GM23248 (cell line): ENCODE measurements around the gene ADAMTS3.

Experiments used
- EZH2 ChIP-seq: fragments of 200-600 bp; sonication (generic); IDR thresholded peaks from 2 replicates; pipeline ENCODE4 v1.6.1; 2018; ENCODE audit warnings: antibody characterized with exemption, mild to moderate bottlenecking; ENCODE audit not compliant: insufficient read depth, poor library complexity, severe bottlenecking
- EZH2phosphoT487 ChIP-seq: fragments of 200-600 bp; sonication (generic); IDR thresholded peaks from 2 replicates; pipeline ENCODE4 v1.6.1; 2018; ENCODE audit warnings: antibody characterized with exemption, moderate library complexity, mild to moderate bottlenecking, low read depth; ENCODE audit not compliant: insufficient read depth

DNA sequence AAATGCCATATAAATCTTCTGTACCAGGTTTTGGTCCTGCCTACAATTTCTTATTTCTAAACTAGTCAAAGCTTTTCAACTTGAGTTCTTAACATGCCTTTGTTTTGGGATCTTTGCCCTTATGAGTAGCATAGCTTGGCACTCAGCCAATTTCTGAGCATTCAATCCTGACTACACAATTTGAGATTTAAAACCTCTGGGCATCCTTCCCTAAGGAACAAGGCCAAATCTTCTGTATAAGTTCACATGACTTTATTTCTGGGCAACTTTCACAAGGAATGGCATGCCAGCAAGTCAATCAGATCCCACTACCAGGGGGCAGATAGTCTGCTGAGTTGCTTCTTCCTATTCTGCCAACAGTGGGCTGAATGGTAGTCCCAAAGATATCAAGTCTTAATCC lies 254.2 kb downstream of the ADAMTS3 start:
- no peak for TF ChIP-seq EZH2
- TF ChIP-seq EZH2phosphoT487, result no peak
